Measurements from ENCODE around the gene FGF14. TPM values are rescaled to one million over a fixed set of nuclear protein-coding genes. Genes with fewer than 3 reads are reported as not detected.

FGF14 gene
- polyA plus RNA-seq, 6 donors from 2014 or later = not detected

GRCh38 chr13:101726681-101727080 is 675.2 kb downstream of the FGF14 start:
- Mint-ChIP-seq H3K4me3 (no peak overlapping the region), H3K36me3 (no peaks in the 10 kb centered on the region), H3K4me1 (no peaks in the 10 kb centered on the region), H3K9me3 (peaks cover 0 to 2% (median 0%) of the 10 kb centered on the region in 7 donors), H3K27me3 (peaks cover 0 to 7% (median 4%) of the 10 kb centered on the region in 3 donors), H3K27ac (no peak overlapping the region)
- ATAC-seq (ENCODE audit: low read depth in 2 of 2) (no peak), DNase-seq (no peak)

- peaks cover 0 to 4% (median 0%) of the 10 kb centered on the region in 3 donors for H3K27me3 Mint-ChIP-seq
- ATAC-seq (ENCODE audit: low read depth in 2 of 2) = no peak
Measured at GRCh38 chr13:101718496-101718895, 683.4 kb downstream of the FGF14 start.

GRCh38 chr13:101717353-101717752 is 684.5 kb downstream of the FGF14 start:
- Mint-ChIP-seq H3K4me1 (no peaks in the 10 kb centered on the region), H3K4me3 (no peak overlapping the region), H3K9me3 (peaks cover 0 to under 1% (median 0%) of the 10 kb centered on the region in 7 donors), H3K27me3 (peaks cover 0 to 4% (median 0%) of the 10 kb centered on the region in 3 donors), H3K27ac (no peak overlapping the region), H3K36me3 (no peaks in the 10 kb centered on the region)
- ATAC-seq (ENCODE audit: low read depth in 2 of 2) = no peak
- DNase-seq = no peak

More at GRCh38 chr13:101718496-101718895, 683.4 kb downstream of the FGF14 start:
- DNase-seq = no peak
- H3K36me3 Mint-ChIP-seq = no peaks in the 10 kb centered on the region
- no peaks in the 10 kb centered on the region for H3K4me1 Mint-ChIP-seq
- no peak overlapping the region for H3K4me3 Mint-ChIP-seq
- peaks cover 0 to 2% (median 0%) of the 10 kb centered on the region in 7 donors for H3K9me3 Mint-ChIP-seq
- no peak overlapping the region for H3K27ac Mint-ChIP-seq

GRCh38 chr13:101714195-101714594 is 687.7 kb downstream of the FGF14 start:
- no peaks in the 10 kb centered on the region for H3K36me3 Mint-ChIP-seq
- H3K4me3 Mint-ChIP-seq = no peak overlapping the region
- H3K9me3 Mint-ChIP-seq = no peaks in the 10 kb centered on the region
- ATAC-seq (ENCODE audit: low read depth in 2 of 2) (no peak), DNase-seq (no peak)
- H3K27me3 Mint-ChIP-seq = peaks cover 0 to 4% (median 0%) of the 10 kb centered on the region in 3 donors
- H3K4me1 Mint-ChIP-seq = no peaks in the 10 kb centered on the region
- H3K27ac Mint-ChIP-seq = no peak overlapping the region

GRCh38 chr13:101712026-101712348 is 689.9 kb downstream of the FGF14 start:
- no peaks in the 10 kb centered on the region for H3K4me1 Mint-ChIP-seq
- H3K27me3 Mint-ChIP-seq = peaks cover 0 to 4% (median 4%) of the 10 kb centered on the region in 3 donors
- DNase-seq (no peak), ATAC-seq (ENCODE audit: low read depth in 2 of 2) (no peak)
- H3K27ac Mint-ChIP-seq = peak overlapping the region in 1 of 6 donors; percentile 29
- no peaks in the 10 kb centered on the region for H3K9me3 Mint-ChIP-seq
- H3K4me3 Mint-ChIP-seq = no peak overlapping the region
- H3K36me3 Mint-ChIP-seq = no peaks in the 10 kb centered on the region

GRCh38 chr13:101711307-101712025 is 690.4 kb downstream of the FGF14 start:
- Mint-ChIP-seq H3K36me3 (no peaks in the 10 kb centered on the region), H3K4me1 (peaks cover 0 to 5% (median 0%) of the 10 kb centered on the region in 3 donors), H3K9me3 (no peaks in the 10 kb centered on the region), H3K27me3 (peaks cover 0 to 4% (median 4%) of the 10 kb centered on the region in 3 donors), H3K27ac (peak overlapping the region in 1 of 6 donors; percentile 29), H3K4me3 (no peak overlapping the region)
- DNase-seq (no peak), ATAC-seq (ENCODE audit: low read depth in 2 of 2) (no peak)

- Mint-ChIP-seq H3K36me3 (no peaks in the 10 kb centered on the region), H3K4me1 (peaks cover 0 to 6% (median 0%) of the 10 kb centered on the region in 3 donors), H3K27me3 (peaks cover 4 to 9% (median 6%) of the 10 kb centered on the region in 3 donors), H3K4me3 (no peak overlapping the region), H3K9me3 (no peaks in the 10 kb centered on the region), H3K27ac (no peak overlapping the region)
- ATAC-seq (ENCODE audit: low read depth in 2 of 2) (no peak), DNase-seq (no peak)
Measured at GRCh38 chr13:101709952-101710351, 691.9 kb downstream of the FGF14 start.

GRCh38 chr13:101708115-101708514 is 693.7 kb downstream of the FGF14 start:
- H3K27ac Mint-ChIP-seq = peak overlapping the region in 1 of 6 donors; percentile 5
- peaks cover 0 to 3% (median 0%) of the 10 kb centered on the region in 7 donors for H3K9me3 Mint-ChIP-seq
- H3K27me3 Mint-ChIP-seq = peaks cover 4 to 15% (median 11%) of the 10 kb centered on the region in 3 donors
- ATAC-seq (ENCODE audit: low read depth in 2 of 2) (no peak), DNase-seq (no peak)
- H3K4me3 Mint-ChIP-seq = no peak overlapping the region
- peaks cover 0 to 6% (median 0%) of the 10 kb centered on the region in 3 donors for H3K4me1 Mint-ChIP-seq
- no peaks in the 10 kb centered on the region for H3K36me3 Mint-ChIP-seq

- ATAC-seq (ENCODE audit: low read depth in 2 of 2) = no peak
Measured at GRCh38 chr13:101707659-101708058, 694.2 kb downstream of the FGF14 start.

GRCh38 chr13:101706651-101707050 is 695.2 kb downstream of the FGF14 start:
- peaks cover 4 to 18% (median 17%) of the 10 kb centered on the region in 3 donors for H3K27me3 Mint-ChIP-seq
- no peak overlapping the region for H3K4me3 Mint-ChIP-seq
- DNase-seq = no peak

More at GRCh38 chr13:101707659-101708058, 694.2 kb downstream of the FGF14 start:
- Mint-ChIP-seq H3K36me3 (no peaks in the 10 kb centered on the region), H3K4me1 (peaks cover 0 to 6% (median 0%) of the 10 kb centered on the region in 3 donors), H3K9me3 (peaks cover 0 to 3% (median 0%) of the 10 kb centered on the region in 7 donors), H3K27ac (peak overlapping the region in 2 of 6 donors; percentile 0 to 5), H3K4me3 (no peak overlapping the region), H3K27me3 (peaks cover 4 to 18% (median 16%) of the 10 kb centered on the region in 3 donors)
- no peak for DNase-seq

GRCh38 chr13:101703838-101704237 is 698.0 kb downstream of the FGF14 start:
- peaks cover 0 to 4% (median 0%) of the 10 kb centered on the region in 7 donors for H3K9me3 Mint-ChIP-seq

More at GRCh38 chr13:101706651-101707050, 695.2 kb downstream of the FGF14 start:
- H3K27ac Mint-ChIP-seq = no peak overlapping the region
- no peaks in the 10 kb centered on the region for H3K36me3 Mint-ChIP-seq
- ATAC-seq (ENCODE audit: low read depth in 2 of 2) = no peak
- peaks cover 0 to 3% (median 0%) of the 10 kb centered on the region in 7 donors for H3K9me3 Mint-ChIP-seq
- peaks cover 0 to 6% (median 0%) of the 10 kb centered on the region in 3 donors for H3K4me1 Mint-ChIP-seq

GRCh38 chr13:101703081-101703480 is 698.8 kb downstream of the FGF14 start:
- DNase-seq = no peak
- no peaks in the 10 kb centered on the region for H3K36me3 Mint-ChIP-seq
- ATAC-seq (ENCODE audit: low read depth in 2 of 2) = no peak
- peaks cover 3 to 18% (median 17%) of the 10 kb centered on the region in 3 donors for H3K27me3 Mint-ChIP-seq
- H3K4me1 Mint-ChIP-seq = peaks cover 0 to 6% (median 0%) of the 10 kb centered on the region in 3 donors
- H3K27ac Mint-ChIP-seq = peak overlapping the region in 1 of 6 donors; percentile 26
- H3K9me3 Mint-ChIP-seq = peaks cover 0 to 4% (median 0%) of the 10 kb centered on the region in 7 donors
- no peak overlapping the region for H3K4me3 Mint-ChIP-seq

More at GRCh38 chr13:101703838-101704237, 698.0 kb downstream of the FGF14 start:
- DNase-seq (no peak), ATAC-seq (ENCODE audit: low read depth in 2 of 2) (no peak)
- no peak overlapping the region for H3K27ac Mint-ChIP-seq
- H3K36me3 Mint-ChIP-seq = no peaks in the 10 kb centered on the region
- H3K4me1 Mint-ChIP-seq = peaks cover 0 to 6% (median 0%) of the 10 kb centered on the region in 3 donors
- peaks cover 4 to 18% (median 17%) of the 10 kb centered on the region in 3 donors for H3K27me3 Mint-ChIP-seq
- no peak overlapping the region for H3K4me3 Mint-ChIP-seq

GRCh38 chr13:101700598-101700997 is 701.2 kb downstream of the FGF14 start:
- no peak for DNase-seq
- H3K27ac Mint-ChIP-seq = no peak overlapping the region

GRCh38 chr13:101698400-101698799 is 703.4 kb downstream of the FGF14 start:
- H3K27ac Mint-ChIP-seq = no peak overlapping the region
- ATAC-seq (ENCODE audit: low read depth in 2 of 2) = no peak

More at GRCh38 chr13:101700598-101700997, 701.2 kb downstream of the FGF14 start:
- H3K36me3 Mint-ChIP-seq = no peaks in the 10 kb centered on the region
- H3K4me3 Mint-ChIP-seq = peak overlapping the region in 1 of 8 donors; percentile 71
- H3K4me1 Mint-ChIP-seq = no peaks in the 10 kb centered on the region
- H3K27me3 Mint-ChIP-seq = peaks cover 0 to 17% (median 15%) of the 10 kb centered on the region in 3 donors
- peaks cover 0 to 6% (median 0%) of the 10 kb centered on the region in 7 donors for H3K9me3 Mint-ChIP-seq
- no peak for ATAC-seq (ENCODE audit: low read depth in 2 of 2)

More at GRCh38 chr13:101698400-101698799, 703.4 kb downstream of the FGF14 start:
- Mint-ChIP-seq H3K9me3 (peaks cover 0 to 7% (median 0%) of the 10 kb centered on the region in 7 donors), H3K4me1 (no peaks in the 10 kb centered on the region), H3K4me3 (no peak overlapping the region), H3K36me3 (no peaks in the 10 kb centered on the region), H3K27me3 (peaks cover 0 to 13% (median 10%) of the 10 kb centered on the region in 3 donors)
- no peak for DNase-seq

Measured in naive B cell (primary cell).